ENCODE measurements around the gene RASGEF1C. TPM values are rescaled to one million over a fixed set of nuclear protein-coding genes. Genes with fewer than 3 reads are reported as not detected.

Gene RASGEF1C
- total and polyA plus RNA-seq, 4 donors, result 0.09 to 0.10 TPM; not detected in 2

DNA sequence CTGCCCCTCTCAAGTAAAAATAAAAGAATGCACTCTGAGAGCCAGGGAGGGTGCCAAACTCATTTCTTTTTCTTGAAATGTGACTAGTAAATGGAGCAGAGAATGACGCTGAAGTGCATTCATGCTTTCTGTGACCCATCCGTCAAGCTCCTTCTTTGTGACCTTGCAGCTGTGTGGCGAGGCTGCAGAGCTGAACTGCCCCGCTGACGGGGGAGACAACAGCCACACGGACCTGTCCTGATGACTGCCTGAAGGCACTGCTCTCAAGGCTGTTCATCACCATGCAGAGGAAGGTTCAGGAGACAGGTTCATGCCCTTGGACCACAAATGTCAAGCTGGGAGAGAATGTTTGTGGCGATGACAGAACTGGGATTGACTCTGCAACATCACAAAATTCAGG lies 21.0 kb upstream of the RASGEF1C start:
- no peak overlapping the region for H3K27ac ChIP-seq (ENCODE audit: low read depth in 1 of 2, low read length in 2 of 2)
- peak overlapping the region in 2 of 3 donors; percentile 30 to 59 for H3K4me3 ChIP-seq (ENCODE audit: low read depth in 1 of 3, low read length in 3 of 3)
- H3K4me1 ChIP-seq (ENCODE audit: control insufficient read depth in 4 of 4, insufficient read depth in 4 of 4, low read length in 3 of 4), result no peaks in the 10 kb centered on the region
- peaks cover 3 to 30% (median 20%) of the 10 kb centered on the region in 4 donors for H3K36me3 ChIP-seq (ENCODE audit: control insufficient read depth in 4 of 4, insufficient read depth in 3 of 4, low read depth in 1 of 4, low read length in 3 of 4)
- H3K9ac ChIP-seq (ENCODE audit: low read depth in 1 of 2, low read length in 2 of 2), result no peak overlapping the region
- no peak for DNase-seq (ENCODE audit: low spot score)
- no peak for TF ChIP-seq YY1 (IDR thresholded peaks at IDR 0.05)
- TF ChIP-seq RXRA (IDR thresholded peaks at IDR 0.05), result no peak
- TF ChIP-seq, protein P1, sequence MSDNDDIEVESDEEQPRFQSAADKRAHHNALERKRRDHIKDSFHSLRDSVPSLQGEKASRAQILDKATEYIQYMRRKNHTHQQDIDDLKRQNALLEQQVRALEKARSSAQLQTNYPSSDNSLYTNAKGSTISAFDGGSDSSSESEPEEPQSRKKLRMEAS (IDR thresholded peaks at IDR 0.05), result no peak
- no peak for TF ChIP-seq EGR1 (IDR thresholded peaks at IDR 0.05; ENCODE audit: low read depth in 2 of 2)
- TF ChIP-seq GABPA (IDR thresholded peaks at IDR 0.05 in 1 of 2, conservative IDR thresholded peaks at IDR 0.05 in 1 of 2), result no peak
- TF ChIP-seq HNF4G (IDR thresholded peaks at IDR 0.05), result no peak
- TF ChIP-seq, protein P2, sequence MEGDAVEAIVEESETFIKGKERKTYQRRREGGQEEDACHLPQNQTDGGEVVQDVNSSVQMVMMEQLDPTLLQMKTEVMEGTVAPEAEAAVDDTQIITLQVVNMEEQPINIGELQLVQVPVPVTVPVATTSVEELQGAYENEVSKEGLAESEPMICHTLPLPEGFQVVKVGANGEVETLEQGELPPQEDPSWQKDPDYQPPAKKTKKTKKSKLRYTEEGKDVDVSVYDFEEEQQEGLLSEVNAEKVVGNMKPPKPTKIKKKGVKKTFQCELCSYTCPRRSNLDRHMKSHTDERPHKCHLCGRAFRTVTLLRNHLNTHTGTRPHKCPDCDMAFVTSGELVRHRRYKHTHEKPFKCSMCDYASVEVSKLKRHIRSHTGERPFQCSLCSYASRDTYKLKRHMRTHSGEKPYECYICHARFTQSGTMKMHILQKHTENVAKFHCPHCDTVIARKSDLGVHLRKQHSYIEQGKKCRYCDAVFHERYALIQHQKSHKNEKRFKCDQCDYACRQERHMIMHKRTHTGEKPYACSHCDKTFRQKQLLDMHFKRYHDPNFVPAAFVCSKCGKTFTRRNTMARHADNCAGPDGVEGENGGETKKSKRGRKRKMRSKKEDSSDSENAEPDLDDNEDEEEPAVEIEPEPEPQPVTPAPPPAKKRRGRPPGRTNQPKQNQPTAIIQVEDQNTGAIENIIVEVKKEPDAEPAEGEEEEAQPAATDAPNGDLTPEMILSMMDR (IDR thresholded peaks at IDR 0.05; ENCODE audit: low read depth, low read length, missing input control), result no peak
- TF ChIP-seq FOXA2 (IDR thresholded peaks at IDR 0.05), result no peak
- no peak for TF ChIP-seq RAD21 (IDR thresholded peaks at IDR 0.05)
- no peak for TF ChIP-seq NR2F2 (IDR thresholded peaks at IDR 0.05)
- no peak for TF ChIP-seq JUND (IDR thresholded peaks at IDR 0.05)
- TF ChIP-seq TAF1 (conservative IDR thresholded peaks at IDR 0.05), result no peak
- TF ChIP-seq FOXA1 (IDR thresholded peaks at IDR 0.05), result no peak
- no peak for TF ChIP-seq SP1 (IDR thresholded peaks at IDR 0.05)
- TF ChIP-seq ATF3 (IDR thresholded peaks at IDR 0.05), result no peak
- no peak for TF ChIP-seq ZBTB33 (IDR thresholded peaks at IDR 0.05)
- TF ChIP-seq REST (IDR thresholded peaks at IDR 0.05), result no peak
- no peak for TF ChIP-seq HNF4A (conservative IDR thresholded peaks at IDR 0.05)
- H3K9me3 ChIP-seq (ENCODE audit: control insufficient read depth in 4 of 4, low read length in 3 of 4), result peaks cover 26 to 60% (median 55%) of the 10 kb centered on the region in 4 donors
- WGBS, result 91% methylated on average over 7 of the region's 7 CpGs
- no peaks in the 10 kb centered on the region for H3K27me3 ChIP-seq (ENCODE audit: control insufficient read depth in 4 of 4, insufficient read depth in 4 of 4, low read length in 3 of 4)

Measured in liver (tissue), 9 donors.